Liver (tissue), 9 donors: ENCODE results near the gene COL9A1. TPM values are rescaled to one million over a fixed set of nuclear protein-coding genes. Genes with fewer than 3 reads are reported as not detected.

Experiments
- DNase-seq: peaks from one replicate; pipeline ENCODE4 v3.0.0-alpha.2; 2017; ENCODE audit warnings: low spot score
- H3K27ac ChIP-seq, 2 donors: one replicate each; pipeline ENCODE4 v1.7.0; 2013; ENCODE audit warnings: inconsistent platforms in 2 of 2, low read length in 2 of 2, control low read depth in 1 of 2, low read depth in 1 of 2, mild to moderate bottlenecking in 1 of 2
- H3K27me3 ChIP-seq, 4 donors: one replicate each; pipeline versions ENCODE4 v1.6.1 to v1.7.0; 2013; ENCODE audit warnings: low read length in 3 of 4, inconsistent platforms in 1 of 4, mild to moderate bottlenecking in 1 of 4, moderate library complexity in 1 of 4; ENCODE audit not compliant: control insufficient read depth in 4 of 4, insufficient read depth in 4 of 4
- H3K36me3 ChIP-seq, 4 donors: one replicate each; pipeline versions ENCODE4 v1.6.1 to v1.7.0; 2013; ENCODE audit warnings: low read length in 3 of 4, mild to moderate bottlenecking in 3 of 4, low read depth in 1 of 4, moderate library complexity in 1 of 4; ENCODE audit not compliant: control insufficient read depth in 4 of 4, insufficient read depth in 3 of 4
- H3K4me1 ChIP-seq, 4 donors: one replicate each; pipeline versions ENCODE4 v1.6.1 to v1.7.0; 2013; ENCODE audit warnings: low read length in 3 of 4, mild to moderate bottlenecking in 3 of 4, moderate library complexity in 1 of 4; ENCODE audit not compliant: control insufficient read depth in 4 of 4, insufficient read depth in 4 of 4
- H3K4me3 ChIP-seq, 3 donors: one replicate each; pipeline versions ENCODE4 v1.6.1 to v1.7.0; 2013; ENCODE audit warnings: low read length in 3 of 3, control low read depth in 1 of 3, low read depth in 1 of 3, mild to moderate bottlenecking in 1 of 3
- H3K9ac ChIP-seq, 2 donors: one replicate each; pipeline ENCODE4 v1.7.0; 2013; ENCODE audit warnings: low read length in 2 of 2, mild to moderate bottlenecking in 2 of 2, moderate library complexity in 2 of 2, control low read depth in 1 of 2, low read depth in 1 of 2
- H3K9me3 ChIP-seq, 4 donors: one replicate each; pipeline versions ENCODE4 v1.6.1 to v1.7.0; 2013; ENCODE audit warnings: low read length in 3 of 4; ENCODE audit not compliant: control insufficient read depth in 4 of 4
- ATF3 ChIP-seq: IDR thresholded peaks from 2 replicates; pipeline ENCODE4 v1.6.1; 2016; ENCODE audit warnings: antibody characterized with exemption
- GABPA ChIP-seq, 2 donors: IDR thresholded peaks in 1 of 2; conservative IDR thresholded peaks in 1 of 2; 2 replicates each; pipeline ENCODE4 v1.6.1; 2016; ENCODE audit warnings: antibody characterized with exemption in 2 of 2, mild to moderate bottlenecking in 1 of 2, moderate library complexity in 1 of 2
- HNF4A ChIP-seq, 2 donors: conservative IDR thresholded peaks; 2 replicates each; pipeline ENCODE4 v1.6.1; 2016; ENCODE audit warnings: antibody characterized with exemption in 2 of 2, mild to moderate bottlenecking in 2 of 2
- JUND ChIP-seq, 2 donors: IDR thresholded peaks; 2 replicates each; pipeline ENCODE4 v1.6.1; 2016; ENCODE audit warnings: antibody characterized with exemption in 2 of 2
- WGBS: extraction: QIAGEN DNeasy Blood & Tissue Kit; methylation state at CpG from one replicate; pipeline ENCODE4 v1.1.7; 2013; 5-methylcytosine and 5-hydroxymethylcytosine counted together
- polyA plus RNA-seq, 2 donors: library from polyadenylated mRNA; stranded (reverse) in 1 of 2; unstranded in 1 of 2; fragments of 200-250 nt in 1 of 2; fragments of >200 nt in 1 of 2; fragmentation: Nextera tagmentation in 1 of 2; extraction: Ambion mirVana in 1 of 2; gene quantifications; one replicate each; pipeline versions ENCODE4 v1.2.1 to v1.2.3, GENCODE V29; 2013 to 2015
- total RNA-seq, 2 donors: library from RNA; depleted of rRNA; stranded (reverse); fragments of >200 nt; gene quantifications; one replicate each; pipeline ENCODE4 v1.2.3, GENCODE V29; 2014
- donor health status: healthy.
- donor health status: healthy.
- donor health status: healthy.
- donor health status: healthy.
- donor health status: healthy.

The COL9A1 gene
- total and polyA plus RNA-seq, 4 donors, result 0.01 to 1.4 TPM; not detected in 2

GRCh38 chr6:70168681-70169377 lies 134.1 kb downstream of the COL9A1 start:
- Histone ChIP-seq H3K4me1 (peaks cover 0 to 5% (median 0%) of the 10 kb centered on the region in 4 donors), H3K9me3 (no peaks in the 10 kb centered on the region), H3K27ac (no peak overlapping the region), H3K27me3 (peaks cover 0 to 5% (median 0%) of the 10 kb centered on the region in 4 donors), H3K4me3 (no peak overlapping the region), H3K9ac (no peak overlapping the region), H3K36me3 (no peaks in the 10 kb centered on the region)
- WGBS, result 76% methylated on average over 5 of the region's 5 CpGs
- TF ChIP-seq ATF3 (no peak), HNF4A (conservative IDR thresholded peaks at IDR 0.05) (no peak), GABPA (IDR thresholded peaks at IDR 0.05 in 1 of 2, conservative IDR thresholded peaks at IDR 0.05 in 1 of 2) (no peak), JUND (IDR thresholded peaks at IDR 0.05) (no peak)
- no peak for DNase-seq

Other genes starting within 250 kb of the COL9A1 start
- 10 to 100 TPM in 1 of 2 donors, 1 to 10 TPM in 1; 5.9 to 15.6 TPM for gene FAM135A, start 110.4 kb upstream of the COL9A1 start, total RNA-seq
- gene FAM135A, start 110.4 kb upstream of the COL9A1 start, polyA plus RNA-seq, result 1 to 10 TPM; 2.7 to 5.6 TPM